HEK293 (cell line): Measurements from ENCODE around the gene MORN1.

Experiments
- CTCF ChIA-PET: fragments of 350-600 bp; formaldehyde crosslinking; extraction: SDS; loops from one replicate; lab custom pipeline; 2021; ENCODE audit warnings: antibody characterized with exemption; lab: Yijun Ruan, JAX
- POLR2A ChIA-PET: fragments of 300-600 bp; formaldehyde crosslinking; extraction: SDS; loops from one replicate; lab custom pipeline; 2020; ENCODE audit warnings: antibody characterized with exemption, inconsistent platforms; lab: Yijun Ruan, JAX
- H3K27ac ChIP-seq: fragments of 200-500 bp; sonication (Bioruptor generic); 2 replicates; pipeline ENCODE4 v1.5.1; 2014; ENCODE audit warnings: low read depth, low read length, control low read depth, inconsistent platforms; ENCODE audit errors: extremely low read depth
- H3K36me3 ChIP-seq, 2 experiments: fragments of 200-500 bp in 1 of 2; sonication (Bioruptor generic) in 1 of 2; 1 replicate in 1 of 2; 2 replicates in 1 of 2; pipeline ENCODE4 v1.5.1; 2014 to 2017; ENCODE audit warnings: inconsistent platforms in 2 of 2, low read length in 2 of 2; ENCODE audit not compliant: control insufficient read depth in 2 of 2, insufficient read depth in 1 of 2
- H3K4me1 ChIP-seq: fragments of 200-500 bp; sonication (Bioruptor generic); 2 replicates; pipeline ENCODE4 v1.5.1; 2014; ENCODE audit warnings: mild to moderate bottlenecking, low read length, inconsistent platforms; ENCODE audit not compliant: control insufficient read depth, insufficient read depth
- H3K4me3 ChIP-seq: 2 replicates; pipeline ENCODE4 v1.5.1; 2011; ENCODE audit warnings: low read depth, mild to moderate bottlenecking, control low read depth, low read length, moderate library complexity
- H3K9me3 ChIP-seq: fragments of 200-500 bp; sonication (Bioruptor generic); 2 replicates; pipeline ENCODE4 v1.5.1; 2014; ENCODE audit warnings: low read depth, low read length, inconsistent platforms; ENCODE audit not compliant: control insufficient read depth, insufficient read depth
- BCL6B ChIP-seq: fragments of 450-650 bp; formaldehyde crosslinking; IDR thresholded peaks from 2 replicates; pipeline ENCODE4 v1.5.1; 2017; ENCODE audit warnings: missing biosample characterization, missing genetic modification characterization
- EGR2 ChIP-seq: fragments of 450-650 bp; formaldehyde crosslinking; IDR thresholded peaks from 2 replicates; pipeline ENCODE4 v1.5.1; 2016; ENCODE audit warnings: low read depth, missing biosample characterization, missing genetic modification characterization
- GLIS1 ChIP-seq: fragments of 450-650 bp; formaldehyde crosslinking; IDR thresholded peaks from 2 replicates; pipeline ENCODE4 v1.5.1; 2016; ENCODE audit warnings: missing biosample characterization, missing genetic modification characterization
- GLIS2 ChIP-seq: fragments of 450-650 bp; formaldehyde crosslinking; IDR thresholded peaks from 2 replicates; pipeline ENCODE4 v1.5.1; 2016; ENCODE audit warnings: missing biosample characterization, missing genetic modification characterization
- HOXC10 ChIP-seq: sonication (generic); formaldehyde crosslinking; IDR thresholded peaks from 2 replicates; pipeline ENCODE4 v1.8.1; 2023; ENCODE audit warnings: mild to moderate bottlenecking, missing genetic modification reagents
- KLF17 ChIP-seq: fragments of 450-650 bp; formaldehyde crosslinking; IDR thresholded peaks from 2 replicates; pipeline ENCODE4 v1.5.1; 2016; ENCODE audit warnings: missing biosample characterization, missing genetic modification characterization
- PRDM1 ChIP-seq: fragments of 450-650 bp; formaldehyde crosslinking; IDR thresholded peaks from 2 replicates; pipeline ENCODE4; 2016; ENCODE audit warnings: missing biosample characterization, missing genetic modification characterization
- ZBTB26 ChIP-seq: fragments of 450-650 bp; formaldehyde crosslinking; optimal IDR thresholded peaks from 2 replicates; pipeline ENCODE3; 2016; ENCODE audit warnings: missing biosample characterization, mild to moderate bottlenecking, missing genetic modification characterization
- ZBTB6 ChIP-seq: fragments of 450-650 bp; formaldehyde crosslinking; IDR thresholded peaks from 2 replicates; pipeline ENCODE4 v1.5.1; 2017; ENCODE audit warnings: missing biosample characterization, missing genetic modification characterization
- ZEB2 ChIP-seq: fragments of 450-650 bp; formaldehyde crosslinking; IDR thresholded peaks from 2 replicates; pipeline ENCODE4 v1.5.1; 2016; ENCODE audit warnings: missing biosample characterization, missing genetic modification characterization
- ZNF157 ChIP-seq: fragments of 450-650 bp; formaldehyde crosslinking; IDR thresholded peaks from 2 replicates; pipeline ENCODE4 v1.5.1; 2016; ENCODE audit warnings: missing biosample characterization, missing genetic modification characterization
- ZNF248 ChIP-seq: fragments of 450-650 bp; formaldehyde crosslinking; IDR thresholded peaks from 2 replicates; pipeline ENCODE4 v1.5.1; 2017; ENCODE audit warnings: missing biosample characterization, missing genetic modification characterization
- ZNF311 ChIP-seq: fragments of 450-650 bp; formaldehyde crosslinking; IDR thresholded peaks from 2 replicates; pipeline ENCODE4 v1.5.1; 2017; ENCODE audit warnings: missing biosample characterization, missing genetic modification characterization, borderline replicate concordance
- ZNF324 ChIP-seq: fragments of 450-650 bp; formaldehyde crosslinking; IDR thresholded peaks from 2 replicates; pipeline ENCODE4 v1.5.1; 2016; ENCODE audit warnings: missing biosample characterization, missing genetic modification characterization
- ZNF341 ChIP-seq: fragments of 450-650 bp; formaldehyde crosslinking; IDR thresholded peaks from 2 replicates; pipeline ENCODE4; 2016; ENCODE audit warnings: low read depth, missing biosample characterization, missing genetic modification characterization
- ZNF416 ChIP-seq: fragments of 450-650 bp; formaldehyde crosslinking; IDR thresholded peaks from 2 replicates; pipeline ENCODE4 v1.5.1; 2016; ENCODE audit warnings: missing biosample characterization, missing genetic modification characterization
- ZNF488 ChIP-seq: fragments of 450-650 bp; formaldehyde crosslinking; IDR thresholded peaks from 2 replicates; pipeline ENCODE4 v1.5.1; 2016; ENCODE audit warnings: missing biosample characterization, missing genetic modification characterization
- ZNF510 ChIP-seq: fragments of 450-650 bp; formaldehyde crosslinking; IDR thresholded peaks from 2 replicates; pipeline ENCODE4 v1.5.1; 2018; ENCODE audit warnings: mild to moderate bottlenecking, missing genetic modification characterization, missing biosample characterization; ENCODE audit not compliant: insufficient replicate concordance
- ZNF514 ChIP-seq: fragments of 450-650 bp; formaldehyde crosslinking; IDR thresholded peaks from 2 replicates; pipeline ENCODE4 v1.5.1; 2016; ENCODE audit warnings: missing biosample characterization, missing genetic modification characterization
- ZNF544 ChIP-seq: fragments of 450-650 bp; formaldehyde crosslinking; IDR thresholded peaks from 2 replicates; pipeline ENCODE4 v1.5.0; 2017; ENCODE audit warnings: missing biosample characterization, missing genetic modification characterization
- ZNF548 ChIP-seq: fragments of 450-650 bp; formaldehyde crosslinking; IDR thresholded peaks from 2 replicates; pipeline ENCODE4 v1.5.1; 2016; ENCODE audit warnings: missing biosample characterization, missing genetic modification characterization
- ZNF580 ChIP-seq: fragments of 450-650 bp; formaldehyde crosslinking; IDR thresholded peaks from 2 replicates; pipeline ENCODE4 v1.5.1; 2016; ENCODE audit warnings: missing biosample characterization, missing genetic modification characterization
- ZNF621 ChIP-seq: fragments of 450-650 bp; formaldehyde crosslinking; IDR thresholded peaks from 2 replicates; pipeline ENCODE4 v1.5.1; 2017; ENCODE audit warnings: missing biosample characterization, missing genetic modification characterization
- ZNF76 ChIP-seq: fragments of 450-650 bp; formaldehyde crosslinking; IDR thresholded peaks from 2 replicates; pipeline ENCODE4; 2016; ENCODE audit warnings: low read depth, missing biosample characterization, missing genetic modification characterization, borderline replicate concordance
- ZNF777 ChIP-seq: fragments of 450-650 bp; formaldehyde crosslinking; IDR thresholded peaks from 2 replicates; pipeline ENCODE4 v1.5.1; 2017; ENCODE audit warnings: missing biosample characterization, missing genetic modification characterization, borderline replicate concordance
- ZNF785 ChIP-seq: fragments of 450-650 bp; formaldehyde crosslinking; IDR thresholded peaks from 2 replicates; pipeline ENCODE4 v1.5.1; 2016; ENCODE audit warnings: missing biosample characterization, missing genetic modification characterization
- ZNF791 ChIP-seq: fragments of 450-650 bp; formaldehyde crosslinking; IDR thresholded peaks from 2 replicates; pipeline ENCODE4 v1.5.1; 2016; ENCODE audit warnings: missing biosample characterization, missing genetic modification characterization
- ZSCAN18 ChIP-seq: fragments of 450-650 bp; formaldehyde crosslinking; IDR thresholded peaks from 2 replicates; pipeline ENCODE4 v1.5.1; 2016; ENCODE audit warnings: missing biosample characterization, missing genetic modification characterization
- ZSCAN4 ChIP-seq: fragments of 450-650 bp; formaldehyde crosslinking; IDR thresholded peaks from 2 replicates; pipeline ENCODE4 v1.5.1; 2017; ENCODE audit warnings: missing biosample characterization, missing genetic modification characterization

Gene MORN1

GRCh38 chr1:2437617-2438016 lies 46.3 kb upstream of the MORN1 start:
- Histone ChIP-seq H3K36me3 (no peaks in the 10 kb centered on the region), H3K4me3 (no peak overlapping the region), H3K9me3 (no peaks in the 10 kb centered on the region)
- ChIA-PET POLR2A (no interaction called here), CTCF (no interaction called here)
- TF ChIP-seq ZNF157 (tag by site-specific recombination) (no peak), PRDM1 (tag by site-specific recombination) (no peak), ZNF580 (tag by site-specific recombination) (no peak), KLF17 (tag by site-specific recombination) (no peak), ZNF514 (tag by site-specific recombination) (no peak), ZNF248 (no peak), ZNF76 (no peak), ZNF311 (no peak), ZNF341 (tag by site-specific recombination) (no peak), BCL6B (tag by site-specific recombination) (no peak), ZEB2 (tag by site-specific recombination) (no peak), ZNF785 (tag by site-specific recombination) (no peak), ZNF777 (no peak), ZSCAN18 (no peak), HOXC10 (CRISPR knock-in tag) (no peak), ZNF548 (tag by site-specific recombination) (no peak), ZNF324 (no peak), ZNF544 (no peak), ZBTB26 (tag by site-specific recombination) (no peak), ZSCAN4 (tag by site-specific recombination) (no peak)
- TF ChIP-seq, all 188 proteins: peak for 0
- H3K4me1 ChIP-seq: no peaks in the 10 kb centered on the region
- no peak overlapping the region for H3K27ac ChIP-seq

GRCh38 chr1:2436876-2437275 lies 45.5 kb upstream of the MORN1 start:
- no peaks in the 10 kb centered on the region for H3K4me1 ChIP-seq
- ChIA-PET POLR2A (no interaction called here), CTCF (no interaction called here)
- no peak overlapping the region for H3K27ac ChIP-seq
- TF ChIP-seq KLF17 (tag by site-specific recombination): no peak
- TF ChIP-seq ZNF488: no peak
- no peak for TF ChIP-seq ZNF510 (tag by site-specific recombination)
- TF ChIP-seq GLIS1 (tag by site-specific recombination): peak; percentile 20; the same call in 1 of the 2 replicates
- no peak for TF ChIP-seq ZNF416 (tag by site-specific recombination)
- TF ChIP-seq ZNF621: no peak
- TF ChIP-seq GLIS2 (tag by site-specific recombination): peak; percentile 39
- no peak for TF ChIP-seq ZNF791 (tag by site-specific recombination)
- no peak for TF ChIP-seq EGR2 (tag by site-specific recombination)
- TF ChIP-seq ZBTB6: no peak
- no peaks in the 10 kb centered on the region for H3K9me3 ChIP-seq
- no peak overlapping the region for H3K4me3 ChIP-seq
- H3K36me3 ChIP-seq: no peaks in the 10 kb centered on the region
